ENCODE measurements around the gene WWOX.
"Not testable (repeated sequence)": the region's sequence is repeated elsewhere in the genome, so short reads cannot be mapped to it uniquely, and the experiment has no call there.

Gene WWOX

GRCh38 chr16:78502812-78503350 is 403.4 kb downstream of the WWOX start:
- DNase-seq (ENCODE audit: low spot score), result no peak

GRCh38 chr16:78503602-78504001 is 404.1 kb downstream of the WWOX start:
- peak; percentile 7 for DNase-seq (ENCODE audit: low spot score)

- DNase-seq (ENCODE audit: low spot score), result no peak
These were observed 405.0 kb downstream of the WWOX start for GRCh38 chr16:78504401-78504851.

- no peak for DNase-seq (ENCODE audit: low spot score)
These were observed 405.6 kb downstream of the WWOX start for GRCh38 chr16:78505036-78505435.

- DNase-seq (ENCODE audit: low spot score), result no peak
These were observed 406.3 kb downstream of the WWOX start for GRCh38 chr16:78505544-78506366.

- no peak for DNase-seq (ENCODE audit: low spot score)
These were observed 407.1 kb downstream of the WWOX start for GRCh38 chr16:78506367-78507193.

GRCh38 chr16:78507576-78507975 is 408.1 kb downstream of the WWOX start:
- no peak for DNase-seq (ENCODE audit: low spot score)

- no peak for DNase-seq (ENCODE audit: low spot score)
These were observed 410.5 kb downstream of the WWOX start for GRCh38 chr16:78509965-78510364.

GRCh38 chr16:78510496-78510895 is 411.0 kb downstream of the WWOX start:
- DNase-seq (ENCODE audit: low spot score), result no peak

- no peak for DNase-seq (ENCODE audit: low spot score)
These were observed 414.4 kb downstream of the WWOX start for GRCh38 chr16:78513838-78514237.

GRCh38 chr16:78514888-78515287 is 415.4 kb downstream of the WWOX start:
- DNase-seq (ENCODE audit: low spot score), result not testable (repeated sequence)

GRCh38 chr16:78515421-78515820 is 416.0 kb downstream of the WWOX start:
- DNase-seq (ENCODE audit: low spot score), result no peak

GRCh38 chr16:78516006-78516736 is 416.7 kb downstream of the WWOX start:
- DNase-seq (ENCODE audit: low spot score), result no peak

GRCh38 chr16:78519896-78520295 is 420.4 kb downstream of the WWOX start:
- DNase-seq (ENCODE audit: low spot score), result no peak

GRCh38 chr16:78520470-78520869 is 421.0 kb downstream of the WWOX start:
- no peak for DNase-seq (ENCODE audit: low spot score)

- no peak for DNase-seq (ENCODE audit: low spot score)
These were observed 422.9 kb downstream of the WWOX start for GRCh38 chr16:78522327-78522726.

GRCh38 chr16:78523212-78523985 is 423.9 kb downstream of the WWOX start:
- DNase-seq (ENCODE audit: low spot score), result no peak

GRCh38 chr16:78524066-78524595 is 424.7 kb downstream of the WWOX start:
- no peak for DNase-seq (ENCODE audit: low spot score)

- DNase-seq (ENCODE audit: low spot score), result no peak
These were observed 428.8 kb downstream of the WWOX start for GRCh38 chr16:78528265-78528664.

GRCh38 chr16:78529881-78530280 is 430.4 kb downstream of the WWOX start:
- no peak for DNase-seq (ENCODE audit: low spot score)

- no peak for DNase-seq (ENCODE audit: low spot score)
These were observed 430.8 kb downstream of the WWOX start for GRCh38 chr16:78530283-78530682.
